Central memory CD4-positive, alpha-beta T cell (primary cell): ENCODE data around the gene CRYBG2.
A peak's percentile ranks its signal among the peaks of the same experiment; 100 is the strongest.

ENCODE experiments used
- DNase-seq: peaks from one replicate; pipeline ENCODE4 v3.0.0; 2022

Gene CRYBG2

DNA sequence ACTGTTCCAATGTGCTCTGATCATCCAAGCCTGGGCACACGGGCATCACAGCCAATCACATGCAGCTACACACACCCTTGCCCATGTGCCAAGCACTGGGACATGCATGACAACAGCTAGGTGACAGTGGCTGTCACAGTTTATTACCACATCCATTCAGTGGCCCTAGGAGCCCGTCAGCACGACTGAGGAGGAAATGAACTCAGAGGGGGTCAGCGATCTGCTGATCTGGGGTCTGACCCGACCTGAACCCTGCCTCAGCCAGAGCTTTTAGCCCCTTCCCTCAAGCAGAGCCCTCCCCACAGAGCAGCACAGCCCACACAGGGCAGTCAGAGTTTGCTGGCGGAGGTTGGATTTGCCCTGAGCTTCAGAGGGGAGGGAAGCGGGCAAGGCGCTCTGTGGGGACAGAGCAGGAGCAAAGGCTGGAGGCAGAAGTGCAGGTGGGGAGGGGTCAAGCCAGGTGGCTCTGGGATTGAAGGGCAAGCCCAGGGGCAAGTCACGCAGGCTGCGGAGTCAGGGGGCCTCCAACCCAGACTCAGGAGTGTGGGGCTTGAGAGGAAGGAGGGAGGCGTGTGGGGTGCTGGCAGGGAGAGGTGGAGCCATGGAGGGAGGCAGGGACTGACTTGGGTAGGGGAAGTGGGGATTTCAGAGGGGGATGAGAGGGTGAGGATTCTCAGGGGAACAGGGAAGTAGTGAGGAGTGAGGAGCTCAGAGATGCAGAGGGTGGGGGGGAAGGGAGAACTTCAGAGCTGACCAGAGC lies 63.6 kb downstream of the CRYBG2 start:
- DNase-seq = no peak

GRCh38 chr1:26289158-26290059 lies 64.5 kb downstream of the CRYBG2 start:
- DNase-seq = no peak

GRCh38 chr1:26288311-26288941 lies 65.5 kb downstream of the CRYBG2 start:
- DNase-seq = peak; percentile 46

DNA sequence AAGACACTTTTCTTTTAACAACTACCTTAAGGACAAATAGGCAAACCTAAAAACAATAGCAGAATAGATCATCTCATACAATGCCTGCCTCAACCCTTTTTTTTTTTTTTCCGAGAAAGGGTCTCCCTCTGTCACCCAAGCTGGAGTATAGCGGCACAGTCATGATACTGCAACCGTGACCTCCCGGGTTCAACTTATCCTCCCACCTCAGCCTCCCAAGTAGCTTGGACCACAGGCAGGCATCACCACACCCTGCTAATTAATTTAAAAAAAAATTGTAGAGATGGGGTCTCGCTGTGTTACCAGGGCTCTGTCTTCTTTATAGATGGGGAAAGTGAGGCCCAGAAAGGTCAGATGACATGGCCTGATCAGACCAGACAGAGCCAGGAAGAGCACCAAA lies 66.1 kb downstream of the CRYBG2 start:
- no peak for DNase-seq

DNA sequence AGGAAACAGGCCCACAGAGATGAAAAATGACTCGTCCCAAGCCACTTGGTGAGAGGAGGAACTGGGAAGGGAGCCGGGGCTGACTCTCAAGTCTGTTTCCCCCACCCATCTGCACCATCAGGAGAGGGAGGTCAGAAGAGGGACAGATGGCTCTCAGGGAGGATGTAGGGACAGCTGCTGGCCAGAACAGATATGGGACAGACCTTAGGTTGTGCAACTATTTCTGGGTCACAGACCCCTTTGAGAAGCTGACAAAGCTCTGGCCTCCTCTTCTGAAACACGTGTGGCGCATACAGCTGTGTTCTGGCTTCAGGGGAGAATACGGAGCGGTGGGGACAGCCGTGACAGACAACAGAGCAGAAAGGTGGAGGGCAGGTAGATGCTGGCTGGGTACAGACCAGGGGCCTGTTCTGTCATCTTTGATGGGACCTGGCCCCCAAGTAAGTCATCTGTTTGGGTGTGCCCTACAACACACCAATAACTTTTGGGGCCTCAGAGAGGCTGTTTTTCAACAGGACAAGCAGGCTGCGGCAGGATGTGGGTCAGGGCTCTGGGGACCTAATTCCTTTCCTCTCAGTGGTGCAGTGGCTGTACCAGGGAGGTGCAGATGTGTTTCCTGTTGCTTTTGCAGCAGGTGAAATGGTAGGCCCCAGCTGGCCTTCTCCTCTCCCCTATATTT lies 66.8 kb downstream of the CRYBG2 start:
- DNase-seq = peak; percentile 86

DNA sequence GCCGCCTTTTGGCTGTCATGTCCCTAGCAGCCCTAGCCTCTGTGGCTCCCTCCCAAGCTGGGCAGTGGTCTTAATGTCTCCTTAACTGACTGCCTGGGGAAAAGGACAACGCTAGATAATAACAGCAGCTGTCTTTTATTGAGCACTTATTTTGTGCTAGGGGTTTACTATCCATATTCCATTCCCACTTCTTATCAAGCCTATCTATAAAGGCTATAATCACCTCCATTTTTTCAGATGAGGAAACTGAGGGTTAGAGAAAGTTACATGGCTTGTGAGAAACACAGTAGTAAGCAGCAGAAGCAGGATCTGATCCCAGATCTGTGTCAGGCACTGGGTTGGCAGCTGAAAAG lies 67.9 kb downstream of the CRYBG2 start:
- DNase-seq = no peak

GRCh38 chr1:26285366-26286063 lies 68.4 kb downstream of the CRYBG2 start:
- DNase-seq = no peak

- DNase-seq = peak; percentile 93
These were observed 69.2 kb downstream of the CRYBG2 start for GRCh38 chr1:26284597-26285347.

- DNase-seq = no peak
These were observed 69.9 kb downstream of the CRYBG2 start for GRCh38 chr1:26283871-26284596.

DNA sequence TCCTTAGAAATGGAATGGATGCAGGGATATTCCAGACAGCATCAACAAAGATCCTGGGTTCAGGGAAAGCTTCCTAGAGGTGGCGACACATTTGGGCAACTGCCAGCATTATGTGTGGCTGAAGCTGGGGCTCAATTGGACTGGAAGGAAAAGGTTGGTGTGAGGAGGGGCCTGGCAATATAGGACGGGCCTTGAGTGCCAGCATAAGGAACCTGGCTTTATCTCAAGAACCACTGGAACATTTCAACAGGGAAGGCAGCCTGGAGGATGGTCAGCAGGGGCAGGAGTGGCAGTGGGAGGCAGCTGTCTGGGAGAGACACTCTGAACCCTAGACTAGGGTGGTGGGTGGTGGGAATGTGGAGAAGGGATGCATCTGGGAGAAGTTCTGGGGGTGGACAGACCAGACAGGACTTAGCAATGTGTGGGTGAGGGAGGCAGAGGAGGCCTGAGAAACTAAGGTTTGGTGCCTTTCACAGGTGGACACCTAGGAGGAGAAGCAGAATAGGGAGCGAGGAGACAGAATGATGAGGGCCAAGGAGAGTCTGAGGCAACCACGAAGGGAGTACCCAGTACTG lies 70.6 kb downstream of the CRYBG2 start:
- no peak for DNase-seq

DNA sequence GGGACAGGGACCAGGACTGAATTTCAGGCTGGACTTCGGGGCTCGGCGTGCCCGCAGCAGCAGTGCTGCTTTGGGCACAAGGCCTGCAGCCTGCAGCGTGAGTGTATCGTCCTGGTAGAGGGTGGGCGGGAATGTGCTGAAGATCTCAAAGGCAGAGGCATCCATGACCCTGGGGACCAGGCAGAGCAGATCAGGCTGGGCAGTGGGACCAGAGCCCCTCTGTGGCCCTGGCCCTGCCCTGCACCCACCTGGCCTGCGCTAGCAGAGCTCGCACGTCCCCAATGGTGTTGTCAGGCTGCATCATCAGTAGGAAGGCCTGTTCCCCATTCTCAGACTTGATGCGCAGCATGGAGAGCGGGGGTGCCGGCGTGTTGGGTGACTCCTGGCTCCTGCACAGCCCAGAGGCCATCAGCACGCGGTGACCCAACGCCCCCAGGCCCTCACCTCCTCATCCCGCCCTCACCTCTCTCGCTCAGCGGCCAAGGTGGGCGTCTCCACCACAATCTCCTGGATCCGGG lies 71.5 kb downstream of the CRYBG2 start:
- DNase-seq = no peak

DNA sequence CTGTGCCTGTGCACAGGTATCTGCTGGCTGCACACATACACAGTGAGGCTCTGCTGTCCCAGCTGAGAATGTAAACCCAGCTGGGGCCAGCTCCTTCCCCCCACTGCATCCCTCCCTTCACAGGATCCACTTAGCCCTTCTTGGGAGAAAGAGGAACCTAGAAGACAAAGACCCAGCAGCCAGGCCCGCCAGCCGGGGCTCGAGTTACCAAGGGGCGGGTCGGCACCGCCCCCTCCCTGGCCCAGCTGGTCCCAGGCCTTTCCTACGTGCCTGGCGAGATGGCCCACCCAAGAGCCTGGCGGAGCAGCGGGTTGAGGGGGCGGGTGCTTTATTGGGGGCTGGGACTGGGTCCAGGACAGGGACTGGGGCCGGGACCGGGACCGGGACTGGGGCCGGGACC lies 72.0 kb downstream of the CRYBG2 start:
- no peak for DNase-seq

DNA sequence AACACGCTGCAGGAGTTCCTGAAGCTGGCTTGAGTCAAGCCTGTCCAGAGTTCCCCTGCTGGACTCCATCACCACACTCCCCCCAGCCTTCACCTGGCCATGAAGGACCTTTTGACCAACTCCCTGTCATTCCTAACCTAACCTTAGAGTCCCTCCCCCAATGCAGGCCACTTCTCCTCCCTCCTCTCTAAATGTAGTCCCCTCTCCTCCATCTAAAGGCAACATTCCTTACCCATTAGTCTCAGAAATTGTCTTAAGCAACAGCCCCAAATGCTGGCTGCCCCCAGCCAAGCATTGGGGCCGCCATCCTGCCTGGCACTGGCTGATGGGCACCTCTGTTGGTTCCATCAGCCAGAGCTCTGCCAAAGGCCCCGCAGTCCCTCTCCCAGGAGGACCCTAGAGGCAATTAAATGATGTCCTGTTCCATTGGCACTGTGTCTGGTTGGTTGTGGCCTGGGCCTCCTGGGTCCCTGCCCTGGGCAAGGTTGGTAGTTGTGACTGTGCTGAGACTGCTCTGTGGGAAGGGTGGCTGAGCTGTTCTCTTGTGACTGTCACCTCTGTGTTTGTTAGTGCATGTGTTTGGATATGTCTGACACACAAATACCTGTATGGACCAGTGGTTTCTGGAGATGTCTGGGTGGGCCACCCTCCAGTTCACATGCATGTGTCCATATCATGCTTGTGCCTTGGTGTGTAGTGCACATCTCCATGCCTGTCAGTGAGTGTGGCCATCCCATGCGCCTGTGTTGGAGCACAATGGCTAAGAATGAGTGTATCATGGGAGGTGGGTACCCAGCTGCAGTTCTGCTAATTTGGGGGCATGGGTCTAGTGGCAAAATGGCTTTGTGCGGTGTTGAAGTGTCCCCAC lies 72.6 kb downstream of the CRYBG2 start:
- no peak for DNase-seq

DNA sequence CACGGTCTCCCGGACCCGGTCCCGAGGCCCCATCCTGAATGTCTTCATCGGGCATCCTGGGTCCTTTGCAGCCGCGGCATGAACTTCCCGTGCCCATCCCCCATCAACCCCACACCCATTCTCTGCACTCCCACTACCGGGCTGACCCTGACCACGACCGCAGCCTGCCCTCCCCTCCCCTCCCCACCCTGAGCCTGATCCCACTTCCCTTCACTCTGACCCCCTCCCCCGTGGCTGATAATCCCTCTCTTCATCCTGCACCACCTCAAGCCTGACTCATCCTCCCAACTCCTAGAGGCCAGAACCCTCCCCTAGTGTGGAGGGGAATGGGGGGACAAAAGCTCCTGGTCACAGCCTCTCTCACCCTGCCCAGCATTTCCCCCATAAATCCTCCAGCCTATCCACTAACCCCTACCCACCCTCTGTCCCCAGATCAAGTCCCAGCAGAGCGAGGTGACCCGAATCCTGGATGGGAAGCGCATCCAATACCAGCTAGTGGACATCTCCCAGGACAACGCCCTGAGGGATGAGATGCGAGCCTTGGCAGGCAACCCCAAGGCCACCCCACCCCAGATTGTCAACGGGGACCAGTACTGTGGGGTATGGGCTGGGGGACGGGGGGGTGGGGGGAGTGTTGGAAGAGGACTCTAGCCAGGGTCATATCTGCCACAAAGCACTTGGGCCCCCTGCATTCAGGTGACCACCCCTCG lies 73.4 kb downstream of the CRYBG2 start:
- no peak for DNase-seq

DNA sequence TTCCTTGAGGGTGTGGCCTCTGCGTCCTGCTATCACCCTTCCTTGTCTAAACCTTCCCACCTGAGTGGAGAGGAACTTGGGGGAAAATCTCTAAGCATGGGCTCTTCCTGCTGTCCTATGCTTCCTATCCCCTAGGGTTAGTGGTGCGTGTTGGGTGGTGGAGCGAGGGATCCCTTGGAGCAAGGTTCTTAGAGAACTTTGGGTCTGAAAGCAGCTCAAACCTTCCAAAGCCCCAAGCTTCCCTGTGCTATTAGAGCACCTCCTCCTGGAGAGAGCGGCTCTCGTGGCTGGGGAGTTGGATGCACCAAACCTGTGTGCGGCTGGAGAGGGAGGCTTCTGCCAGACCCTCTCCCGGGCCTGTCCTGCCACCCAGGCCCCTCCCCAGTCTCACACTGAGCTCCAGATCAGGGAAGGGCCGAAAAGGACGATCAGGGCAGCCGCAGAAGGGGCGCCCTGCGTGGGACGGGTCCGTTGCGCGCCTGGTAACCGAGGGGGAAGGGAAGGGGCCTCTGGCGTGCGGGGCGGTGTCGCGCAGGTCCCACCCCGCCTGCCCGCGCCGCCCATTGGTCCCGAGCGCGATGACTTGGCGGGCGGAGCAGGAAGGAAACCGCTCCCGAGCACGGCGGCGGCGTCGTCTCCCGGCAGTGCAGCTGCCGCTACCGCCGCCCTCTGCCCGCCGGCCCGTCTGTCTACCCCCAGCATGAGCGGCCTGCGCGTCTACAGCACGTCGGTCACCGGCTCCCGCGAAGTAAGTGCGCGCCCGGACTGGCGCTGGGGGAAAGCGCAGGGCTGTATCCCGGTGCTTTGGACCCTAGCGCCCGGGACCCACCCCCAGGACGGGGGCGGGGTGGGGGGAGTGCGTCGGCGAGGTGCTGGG lies 74.2 kb downstream of the CRYBG2 start, which contains the start of gene SH3BGRL3:
SH3BGRL3 (plus strand) TSS at position 631 of the 877 bp plus-strand sequence; CDS start at position 701, 70 bp downstream.
- DNase-seq = peak; percentile 88

DNA sequence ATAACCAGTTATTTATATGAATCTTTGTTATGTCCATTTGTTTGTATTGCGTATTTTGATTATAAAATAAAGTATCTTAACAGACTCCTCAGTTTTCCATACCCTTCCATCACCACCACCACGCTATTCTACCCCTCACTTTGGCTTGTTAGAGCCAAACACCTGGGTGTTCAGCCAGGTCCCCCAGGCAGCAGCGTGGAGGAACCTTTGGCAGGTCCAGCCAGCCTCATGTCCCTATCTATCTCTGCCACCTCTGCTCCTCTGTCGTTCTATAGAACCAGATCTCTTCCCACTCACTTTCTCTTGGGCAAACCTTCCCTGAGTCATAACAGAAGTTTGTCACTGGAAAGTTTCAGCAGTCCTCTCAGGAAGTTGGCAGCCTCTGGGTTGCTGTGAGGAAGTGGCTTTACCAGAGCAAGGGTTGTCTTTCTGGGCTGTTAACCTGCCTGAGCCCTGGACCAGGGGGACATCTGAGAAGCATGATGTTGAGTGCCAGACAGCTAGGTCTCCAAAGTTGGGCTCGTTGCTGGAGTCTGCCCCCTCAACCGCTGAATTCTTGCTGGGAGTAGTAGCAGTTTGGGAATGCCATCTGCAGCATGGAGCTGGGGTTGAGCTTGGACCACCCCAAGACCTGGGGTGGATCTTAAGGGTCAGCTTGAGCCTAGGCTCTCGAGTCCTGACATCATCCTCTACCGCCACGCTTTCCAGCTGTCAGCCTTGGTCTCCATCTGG lies 75.0 kb downstream of the CRYBG2 start:
- DNase-seq = no peak

DNA sequence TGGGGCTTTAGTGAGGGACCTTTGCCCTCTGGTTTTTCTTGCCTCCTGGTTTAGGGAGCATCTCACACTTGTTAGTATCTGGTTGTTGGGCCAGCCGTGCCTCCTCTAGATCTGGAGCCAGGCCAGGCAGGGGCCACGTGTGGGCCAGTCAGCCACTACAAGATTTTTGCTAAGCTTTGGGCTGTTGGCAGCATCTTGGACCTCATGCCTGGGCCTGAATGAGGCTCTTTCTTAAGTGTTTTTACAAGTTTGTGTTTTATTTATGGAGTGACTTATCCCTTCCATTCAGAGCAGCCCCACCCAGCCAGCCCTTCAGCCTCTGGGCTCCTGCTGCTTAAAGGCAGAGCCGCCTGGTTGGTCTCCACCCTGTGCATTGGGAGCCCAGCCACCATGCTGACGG lies 75.6 kb downstream of the CRYBG2 start:
- no peak for DNase-seq
